Endothelial cell (in vitro differentiated cells): ENCODE data around the gene CLCN5. TPM values are rescaled to one million over a fixed set of nuclear protein-coding genes. Genes with fewer than 3 reads are reported as not detected.
A peak's percentile ranks its signal among the peaks of the same experiment; 100 is the strongest.

Experiments used
- DNase-seq: peaks from one replicate; pipeline ENCODE4 v3.0.0; 2021; ENCODE audit warnings: low spot score
- H3K27ac Mint-ChIP-seq: one replicate; pipeline ENCODE4 v1.8.0; 2021; ENCODE audit warnings: mixed read lengths, inconsistent platforms; ENCODE audit not compliant: unreplicated experiment
- H3K27me3 Mint-ChIP-seq: one replicate; pipeline ENCODE4 v1.8.0; 2021; ENCODE audit warnings: mild to moderate bottlenecking, moderate library complexity, mixed read lengths, inconsistent platforms; ENCODE audit not compliant: unreplicated experiment
- H3K36me3 Mint-ChIP-seq: one replicate; pipeline ENCODE4 v1.8.0; 2021; ENCODE audit warnings: mild to moderate bottlenecking, low read depth, mixed read lengths, inconsistent platforms; ENCODE audit not compliant: unreplicated experiment
- H3K4me1 Mint-ChIP-seq: one replicate; pipeline ENCODE4 v1.8.0; 2021; ENCODE audit warnings: mild to moderate bottlenecking, mixed read lengths, inconsistent platforms; ENCODE audit not compliant: unreplicated experiment
- H3K4me3 Mint-ChIP-seq: one replicate; pipeline ENCODE4 v1.8.0; 2021; ENCODE audit warnings: mild to moderate bottlenecking, mixed read lengths, inconsistent platforms; ENCODE audit not compliant: unreplicated experiment
- H3K9me3 Mint-ChIP-seq: one replicate; pipeline ENCODE4 v1.8.0; 2021; ENCODE audit warnings: mixed read lengths, inconsistent platforms; ENCODE audit not compliant: unreplicated experiment
- CTCF ChIP-seq: fragments of 200-600 bp; sonication (generic); IDR thresholded peaks from one replicate; pipeline ENCODE4 v1.5.0; 2021; ENCODE audit warnings: antibody characterized with exemption; ENCODE audit not compliant: unreplicated experiment
- long read RNA-seq: library from polyadenylated mRNA; unstranded; transcript quantifications from one replicate; pipeline ENCODE4 v2.0.0, GENCODE V29; 2020; ENCODE audit not compliant: unreplicated experiment
- total RNA-seq: library from RNA; stranded (reverse); fragmentation: NEBNext Ultra II Directional; extraction: Animal tissue kit (Norgen Biotek cat#: 25700); gene quantifications from one replicate; pipeline ENCODE4 v1.2.1, GENCODE V29; 2021; ENCODE audit not compliant: unreplicated experiment

Gene CLCN5
- total RNA-seq: 5.7 TPM
- long read RNA-seq, partial matches to known transcripts: 0 of 1 reads
- long read RNA-seq, other reads (novel, unspliced or antisense): 0 of 1 reads

DNA sequence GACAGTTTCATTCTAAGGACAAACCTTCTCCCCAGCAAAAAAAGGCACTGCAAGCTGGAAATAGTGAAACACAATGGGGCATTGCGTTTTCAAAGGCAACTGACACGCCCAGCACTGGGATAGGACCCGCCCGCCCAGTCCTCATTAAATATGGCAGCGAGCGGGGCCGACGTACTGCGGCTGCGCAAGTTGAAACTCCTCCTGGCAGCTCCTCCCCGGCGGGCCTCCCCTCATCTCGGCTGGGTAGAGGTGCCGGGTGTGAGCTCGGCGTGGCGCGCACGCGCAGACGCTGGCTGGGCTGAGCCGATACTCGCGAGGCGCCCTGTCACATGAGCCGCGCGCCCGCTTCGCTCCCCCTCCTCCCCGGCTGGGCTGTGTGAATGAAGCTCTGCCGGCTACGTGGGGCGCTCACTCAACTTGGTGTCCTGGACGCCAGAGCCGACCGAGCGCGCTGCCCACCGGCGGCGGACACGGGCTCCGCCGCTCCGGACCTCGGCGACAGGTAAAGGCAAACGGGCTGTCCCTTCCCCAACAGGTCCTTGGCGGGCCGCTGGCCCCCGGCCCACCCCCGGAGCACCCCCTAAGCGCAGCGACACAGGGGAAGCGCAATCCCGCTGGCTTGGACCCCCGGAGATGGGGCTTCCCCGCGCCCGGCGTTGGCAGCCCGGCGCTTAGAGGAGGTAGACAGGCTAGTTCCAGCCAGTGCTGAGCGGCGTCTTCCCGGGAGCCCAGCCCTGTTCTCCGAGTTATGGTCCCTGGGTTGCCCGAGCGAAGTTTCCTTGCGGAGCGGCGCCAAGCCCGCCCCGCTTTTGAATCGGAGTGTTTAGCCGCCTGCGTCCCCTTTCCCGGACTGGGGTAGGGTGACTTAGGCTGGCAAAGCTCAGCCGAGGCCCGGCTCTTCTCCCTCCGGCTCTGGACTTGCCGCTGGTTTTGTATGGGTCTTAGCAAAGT, at the start of gene CLCN5:
Gene CLCN5 (plus strand): TSS at position 306 of the 951 bp plus-strand sequence. CDS start 2,703 bp downstream, outside the sequence.
- Mint-ChIP-seq H3K27ac (peak within 1 kb of the TSS; percentile 48), H3K4me1 (no peaks in the 10 kb centered on the region), H3K27me3 (peaks cover 2% of the 10 kb centered on the region), H3K4me3 (peak within 1 kb of the TSS; percentile 87), H3K9me3 (no peaks in the 10 kb centered on the region), H3K36me3 (no peaks in the 10 kb centered on the region)
- DNase-seq: peak; percentile 85
- TF ChIP-seq CTCF: no peak

DNA sequence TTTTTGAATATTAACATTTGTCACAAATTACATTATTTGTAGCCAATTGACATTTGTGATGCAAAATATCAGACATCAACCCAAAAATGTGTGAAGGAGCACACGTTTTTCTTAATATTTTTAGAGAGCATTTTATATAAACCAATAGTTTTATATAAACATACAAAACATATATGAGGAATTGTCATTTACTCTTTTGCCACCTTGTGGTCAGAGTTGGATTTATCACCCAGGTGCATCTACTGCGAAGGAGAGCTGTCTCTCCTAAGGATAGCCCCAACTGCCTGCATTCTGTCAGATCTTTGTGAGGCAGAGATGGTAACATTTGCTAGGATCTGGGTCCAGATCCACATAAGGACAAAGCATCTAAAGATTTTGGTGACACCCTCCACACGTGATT, 45.6 kb upstream of the CLCN5 start:
- H3K4me3 Mint-ChIP-seq: no peak overlapping the region
- peak; percentile 56 for TF ChIP-seq CTCF
- no peaks in the 10 kb centered on the region for H3K27me3 Mint-ChIP-seq
- peaks cover 12% of the 10 kb centered on the region for H3K4me1 Mint-ChIP-seq
- no peak overlapping the region for H3K27ac Mint-ChIP-seq
- no peaks in the 10 kb centered on the region for H3K9me3 Mint-ChIP-seq
- DNase-seq: peak; percentile 17
- no peaks in the 10 kb centered on the region for H3K36me3 Mint-ChIP-seq

DNA sequence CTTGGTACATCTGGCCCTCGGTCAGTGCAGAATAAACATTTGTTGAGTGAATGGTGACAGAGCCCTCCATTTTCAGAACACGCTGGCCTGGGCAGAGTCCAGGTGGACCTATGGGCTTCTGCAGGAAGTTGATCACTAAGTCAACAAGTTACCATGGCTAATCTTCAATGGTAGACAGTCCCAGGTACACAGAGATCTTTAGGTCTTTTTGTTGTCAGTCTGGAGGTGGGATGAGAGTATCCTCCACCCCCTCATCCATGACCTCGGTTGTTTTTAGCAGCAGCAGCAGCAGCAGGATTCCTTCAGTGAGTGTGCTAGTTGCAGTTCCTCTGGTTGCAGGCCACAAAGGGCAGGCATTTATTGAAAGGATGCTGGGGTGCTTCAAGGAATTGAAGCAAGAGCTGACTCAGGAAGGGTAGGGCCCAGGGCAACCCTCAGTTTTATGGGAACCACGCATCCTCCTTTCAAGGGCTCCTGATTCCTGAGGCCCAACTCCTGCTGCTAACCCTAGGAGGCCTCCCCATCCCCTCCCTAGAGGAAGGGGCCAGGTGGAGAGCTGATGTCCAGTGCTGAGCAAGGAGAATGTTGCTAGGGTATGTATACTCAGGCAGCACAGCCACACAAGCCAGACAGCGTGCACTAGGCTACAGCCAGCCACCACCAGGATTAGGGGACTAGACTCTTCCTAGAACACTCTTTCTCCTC, 44.8 kb upstream of the CLCN5 start:
- peaks cover 15% of the 10 kb centered on the region for H3K4me1 Mint-ChIP-seq
- H3K27ac Mint-ChIP-seq: no peak overlapping the region
- H3K27me3 Mint-ChIP-seq: no peaks in the 10 kb centered on the region
- H3K4me3 Mint-ChIP-seq: no peak overlapping the region
- H3K36me3 Mint-ChIP-seq: no peaks in the 10 kb centered on the region
- no peak for TF ChIP-seq CTCF
- H3K9me3 Mint-ChIP-seq: no peaks in the 10 kb centered on the region
- no peak for DNase-seq

DNA sequence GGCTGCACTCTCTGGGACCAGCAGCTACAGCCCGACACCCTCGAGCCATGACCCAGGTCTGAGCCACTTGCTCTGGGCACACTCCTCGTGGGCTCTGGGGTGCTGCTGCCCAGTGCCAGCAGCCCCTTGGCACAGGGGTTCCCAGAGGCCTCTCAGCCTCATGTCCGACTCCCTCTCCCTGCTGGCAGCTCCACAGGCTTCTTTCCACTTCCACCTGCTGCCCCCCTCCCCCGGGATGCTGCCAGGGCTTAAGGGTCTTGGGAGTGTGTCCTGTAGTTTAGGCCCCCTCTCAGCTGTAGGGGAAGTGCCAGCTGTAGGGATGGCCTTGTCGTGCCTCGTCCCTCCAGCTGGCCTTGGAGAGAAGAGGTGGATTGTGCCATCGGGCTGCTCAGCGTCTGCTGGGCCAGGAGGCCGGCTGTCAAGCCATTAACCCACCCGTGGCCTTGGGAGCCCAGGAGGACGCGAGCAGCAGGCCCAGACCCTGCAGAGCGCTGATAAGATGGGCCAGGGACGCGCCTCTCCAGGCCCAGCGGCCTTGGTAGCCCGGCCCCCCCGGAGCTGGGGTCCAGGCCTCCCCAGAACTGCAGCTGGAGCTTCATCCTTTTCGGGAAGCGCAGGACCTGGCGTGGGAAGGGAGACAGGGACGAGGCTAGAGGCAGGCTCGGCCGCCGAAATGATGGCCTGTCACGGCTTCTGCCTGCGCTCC, 44.1 kb upstream of the CLCN5 start:
- Mint-ChIP-seq H3K36me3 (no peaks in the 10 kb centered on the region), H3K4me1 (peaks cover 15% of the 10 kb centered on the region), H3K27ac (peak overlapping the region; percentile 30), H3K27me3 (no peaks in the 10 kb centered on the region), H3K4me3 (peak overlapping the region; percentile 86), H3K9me3 (no peaks in the 10 kb centered on the region)
- TF ChIP-seq CTCF: no peak
- DNase-seq: no peak
